ENCODE results near the gene UBXN10. TPM values are rescaled to one million over a fixed set of nuclear protein-coding genes. Genes with fewer than 3 reads are reported as not detected.

UBXN10 gene
- total RNA-seq, 1 experiment from 2014 or later: 0.33 TPM

GRCh38 chr1:20178634-20179370 is 7.1 kb upstream of the UBXN10 start:
- Mint-ChIP-seq H3K9me3 (ENCODE audit: low read depth, unreplicated experiment) (no peaks in the 10 kb centered on the region), H3K4me3 (ENCODE audit: low read depth, unreplicated experiment) (no peak overlapping the region), H3K36me3 (ENCODE audit: insufficient read depth, unreplicated experiment) (no peaks in the 10 kb centered on the region), H3K27ac (ENCODE audit: unreplicated experiment) (no peak overlapping the region), H3K27me3 (ENCODE audit: unreplicated experiment) (peaks cover 21% of the 10 kb centered on the region), H3K4me1 (ENCODE audit: low read depth, unreplicated experiment) (no peaks in the 10 kb centered on the region)
- TF ChIP-seq CTCF (IDR thresholded peaks at IDR 0.05; ENCODE audit: unreplicated experiment): no peak
- no peak for DNase-seq
- CTCF ChIA-PET: interaction anchor here (0.7 to 1.4 kb wide), 2 partner anchors 15 to 25 kb away, joined by 3 read pairs; no protein-coding TSS in a partner anchor
- no TSS peak for BruUV-seq (replicated peaks)
- intact Hi-C loops (cut with micrococcal nuclease; ENCODE audit: unreplicated experiment): no loop called here

- Mint-ChIP-seq H3K4me3 (ENCODE audit: low read depth, unreplicated experiment) (no peak overlapping the region), H3K36me3 (ENCODE audit: insufficient read depth, unreplicated experiment) (peaks cover 4% of the 10 kb centered on the region), H3K27me3 (ENCODE audit: unreplicated experiment) (peaks cover 28% of the 10 kb centered on the region), H3K27ac (ENCODE audit: unreplicated experiment) (no peak overlapping the region), H3K4me1 (ENCODE audit: low read depth, unreplicated experiment) (no peaks in the 10 kb centered on the region), H3K9me3 (ENCODE audit: low read depth, unreplicated experiment) (no peaks in the 10 kb centered on the region)
- intact Hi-C loops (cut with micrococcal nuclease; ENCODE audit: unreplicated experiment): no loop called here
- CTCF ChIA-PET: interaction anchor here (0.7 to 1.4 kb wide), 3 partner anchors 15 to 26 kb away, joined by 3 read pairs; no protein-coding TSS in a partner anchor
- no peak for TF ChIP-seq CTCF (IDR thresholded peaks at IDR 0.05; ENCODE audit: unreplicated experiment)
- no peak for DNase-seq
- no TSS peak for BruUV-seq (replicated peaks)
These were observed 6.3 kb upstream of the UBXN10 start for GRCh38 chr1:20179371-20180128.

- Mint-ChIP-seq H3K4me3 (ENCODE audit: low read depth, unreplicated experiment) (no peak overlapping the region), H3K27ac (ENCODE audit: unreplicated experiment) (no peak overlapping the region), H3K4me1 (ENCODE audit: low read depth, unreplicated experiment) (no peaks in the 10 kb centered on the region), H3K9me3 (ENCODE audit: low read depth, unreplicated experiment) (peaks cover 3% of the 10 kb centered on the region), H3K27me3 (ENCODE audit: unreplicated experiment) (peaks cover 36% of the 10 kb centered on the region), H3K36me3 (ENCODE audit: insufficient read depth, unreplicated experiment) (peaks cover 4% of the 10 kb centered on the region)
- no peak for TF ChIP-seq CTCF (IDR thresholded peaks at IDR 0.05; ENCODE audit: unreplicated experiment)
- no peak for DNase-seq
- intact Hi-C loops (cut with micrococcal nuclease; ENCODE audit: unreplicated experiment): no loop called here
- CTCF ChIA-PET: interaction anchor here (0.7 to 1.3 kb wide), 2 partner anchors 9 to 19 kb away, joined by 3 read pairs; no protein-coding TSS in a partner anchor
- no TSS peak for BruUV-seq (replicated peaks)
These were observed 5.6 kb upstream of the UBXN10 start for GRCh38 chr1:20180129-20180843.

- no TSS peak for BruUV-seq (replicated peaks)
- Mint-ChIP-seq H3K4me1 (ENCODE audit: low read depth, unreplicated experiment) (no peaks in the 10 kb centered on the region), H3K36me3 (ENCODE audit: insufficient read depth, unreplicated experiment) (peaks cover 4% of the 10 kb centered on the region), H3K27ac (ENCODE audit: unreplicated experiment) (no peak overlapping the region), H3K9me3 (ENCODE audit: low read depth, unreplicated experiment) (peaks cover 3% of the 10 kb centered on the region), H3K4me3 (ENCODE audit: low read depth, unreplicated experiment) (no peak overlapping the region), H3K27me3 (ENCODE audit: unreplicated experiment) (peaks cover 41% of the 10 kb centered on the region)
- intact Hi-C loops (cut with micrococcal nuclease; ENCODE audit: unreplicated experiment): no loop called here
- TF ChIP-seq CTCF (IDR thresholded peaks at IDR 0.05; ENCODE audit: unreplicated experiment): no peak
- DNase-seq: no peak
- CTCF ChIA-PET: interaction anchor here (1.3 kb wide), 1 partner anchor 10 kb away, joined by 3 read pairs; no protein-coding TSS in a partner anchor
These were observed 5.1 kb upstream of the UBXN10 start for GRCh38 chr1:20180844-20181207.
